ENCODE results near the gene QRICH1. TPM values are rescaled to one million over a fixed set of nuclear protein-coding genes. Genes with fewer than 3 reads are reported as not detected.

The QRICH1 gene
- total RNA-seq, 1 experiment from 2014 or later, result 151 TPM

DNA sequence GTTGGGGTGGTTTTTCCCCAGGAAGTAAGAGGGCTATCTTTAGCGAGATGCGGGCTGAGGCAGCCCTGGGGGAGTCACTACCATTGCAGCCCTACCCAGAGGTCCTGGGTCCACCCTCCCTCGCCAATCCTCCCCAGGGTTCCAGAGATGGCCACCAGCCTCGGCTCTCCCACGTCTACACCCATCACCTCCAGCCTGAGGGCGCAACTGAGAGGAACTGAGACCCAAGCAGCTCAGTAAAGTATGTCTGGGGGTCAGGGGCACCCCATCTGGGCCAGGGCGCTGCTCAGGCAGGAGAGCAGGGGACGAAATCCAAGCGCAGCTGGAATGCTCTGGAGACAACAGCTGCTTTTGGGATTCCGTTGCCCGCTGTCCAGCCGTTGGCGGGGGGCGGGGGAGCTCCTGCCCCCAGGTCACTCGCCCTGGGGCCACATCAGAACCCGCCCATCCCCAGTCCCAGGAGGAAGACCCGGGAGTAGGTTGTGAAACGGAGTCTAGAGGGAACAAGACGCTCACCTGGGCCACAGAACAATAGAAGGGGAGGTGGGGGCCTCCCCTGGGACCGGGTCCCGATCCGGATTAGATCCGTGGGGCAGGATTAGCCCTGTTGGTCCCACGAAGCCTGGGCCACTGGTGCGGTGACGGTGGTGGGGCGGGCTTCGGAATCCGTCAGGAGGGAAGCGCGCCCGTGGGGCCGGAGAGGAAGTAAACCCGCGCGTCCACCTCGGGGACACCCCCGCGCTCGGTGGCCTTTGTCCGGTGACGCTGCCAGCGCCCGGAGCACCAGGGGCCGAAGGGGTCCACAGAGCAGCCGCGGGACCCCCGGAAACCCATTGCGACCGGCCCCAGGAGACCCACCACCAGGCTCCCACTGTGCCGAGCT is 73.3 kb downstream of the QRICH1 start:
- H2AFZ ChIP-seq (ENCODE audit: low read length), result no peak overlapping the region
- peak overlapping the region; percentile 34 for H4K91ac ChIP-seq (ENCODE audit: insufficient read length, low read depth, low read length)
- TF ChIP-seq, protein P1, sequence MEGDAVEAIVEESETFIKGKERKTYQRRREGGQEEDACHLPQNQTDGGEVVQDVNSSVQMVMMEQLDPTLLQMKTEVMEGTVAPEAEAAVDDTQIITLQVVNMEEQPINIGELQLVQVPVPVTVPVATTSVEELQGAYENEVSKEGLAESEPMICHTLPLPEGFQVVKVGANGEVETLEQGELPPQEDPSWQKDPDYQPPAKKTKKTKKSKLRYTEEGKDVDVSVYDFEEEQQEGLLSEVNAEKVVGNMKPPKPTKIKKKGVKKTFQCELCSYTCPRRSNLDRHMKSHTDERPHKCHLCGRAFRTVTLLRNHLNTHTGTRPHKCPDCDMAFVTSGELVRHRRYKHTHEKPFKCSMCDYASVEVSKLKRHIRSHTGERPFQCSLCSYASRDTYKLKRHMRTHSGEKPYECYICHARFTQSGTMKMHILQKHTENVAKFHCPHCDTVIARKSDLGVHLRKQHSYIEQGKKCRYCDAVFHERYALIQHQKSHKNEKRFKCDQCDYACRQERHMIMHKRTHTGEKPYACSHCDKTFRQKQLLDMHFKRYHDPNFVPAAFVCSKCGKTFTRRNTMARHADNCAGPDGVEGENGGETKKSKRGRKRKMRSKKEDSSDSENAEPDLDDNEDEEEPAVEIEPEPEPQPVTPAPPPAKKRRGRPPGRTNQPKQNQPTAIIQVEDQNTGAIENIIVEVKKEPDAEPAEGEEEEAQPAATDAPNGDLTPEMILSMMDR (conservative IDR thresholded peaks at IDR 0.05), result no peak
- peak overlapping the region; percentile 87 for H3K4me2 ChIP-seq (ENCODE audit: insufficient read depth, insufficient read length, low read length)
- H3K23ac ChIP-seq (ENCODE audit: insufficient read length, low read depth, low read length), result no peak overlapping the region
- H3K9me3 Mint-ChIP-seq, result no peaks in the 10 kb centered on the region
- no peak overlapping the region for H2BK5ac ChIP-seq (ENCODE audit: insufficient read length, low read length)
- peak overlapping the region; percentile 53 for H4K5ac ChIP-seq (ENCODE audit: insufficient read length, low read depth, low read length)
- H3K79me2 ChIP-seq (ENCODE audit: insufficient read depth, low read length), result no peaks in the 10 kb centered on the region
- no peak overlapping the region for H3K56ac ChIP-seq (ENCODE audit: insufficient read length, low read depth, low read length)
- peaks cover 30 to 46% (median 41%) of the 10 kb centered on the region in 3 experiments for H3K36me3 Mint-ChIP-seq (ENCODE audit: insufficient read depth in 1 of 3, low read depth in 3 of 3)
- H2BK120ac ChIP-seq (ENCODE audit: low read depth, low read length, poor library complexity, severe bottlenecking), result no peak overlapping the region
- DNase-seq, result no peak
- no peaks in the 10 kb centered on the region for H3K4me1 ChIP-seq (ENCODE audit: insufficient read depth, low read length)
- no peaks in the 10 kb centered on the region for H3K27me3 ChIP-seq (ENCODE audit: insufficient read depth, low read length)
- no peak overlapping the region for H2BK20ac ChIP-seq (ENCODE audit: low read depth, low read length, poor library complexity, severe bottlenecking)
- WGBS (ENCODE audit: extremely low coverage, insufficient read length, low lambda C conversion rate), result no CpG with 5 or more reads among the region's 51 CpGs
- H2BK12ac ChIP-seq (ENCODE audit: insufficient read length, low read depth, low read length), result no peak overlapping the region
- H3K23me2 ChIP-seq (ENCODE audit: insufficient read length, low read depth, low read length, poor library complexity, severe bottlenecking), result peaks cover 22% of the 10 kb centered on the region
- H3K4me3 Mint-ChIP-seq, result peak overlapping the region; percentile 91 to 95
- H3K4me1 Mint-ChIP-seq, result peaks cover 23 to 24% of the 10 kb centered on the region in 2 experiments
- no peak overlapping the region for H3T11ph ChIP-seq (ENCODE audit: low read length)
- H3K79me1 ChIP-seq (ENCODE audit: insufficient read depth, low read depth, low read length, poor library complexity, severe bottlenecking), result no peaks in the 10 kb centered on the region
- H3K4ac ChIP-seq (ENCODE audit: low read depth, low read length), result peak overlapping the region; percentile 55
- no peaks in the 10 kb centered on the region for H3K9me3 ChIP-seq (ENCODE audit: control insufficient read depth, low read depth, low read length)
- H2BK15ac ChIP-seq (ENCODE audit: low read depth, low read length), result no peak overlapping the region; the same call in 1 of the 2 replicates
- peaks cover 2% of the 10 kb centered on the region for H4K20me1 ChIP-seq (ENCODE audit: control insufficient read depth, insufficient read depth, insufficient read length)
- H2AK5ac ChIP-seq (ENCODE audit: insufficient read length, low read length), result no peak overlapping the region
- H4K8ac ChIP-seq (replicated peaks; ENCODE audit: insufficient read length, low read depth, low read length), result no peak overlapping the region
- peak overlapping the region; percentile 88 for H3K14ac ChIP-seq (ENCODE audit: insufficient read depth, low read length)
- H3K27me3 Mint-ChIP-seq (ENCODE audit: low read depth), result no peaks in the 10 kb centered on the region
- peak overlapping the region; percentile 85 for H3K9ac ChIP-seq (ENCODE audit: extremely low read depth, insufficient read length, low read length)
- peak overlapping the region; percentile 87 to 93 (median 91); a peak in 6 of 7 replicates for H3K27ac Mint-ChIP-seq
- peak overlapping the region; percentile 92 for H3K18ac ChIP-seq (ENCODE audit: insufficient read length, low read depth, low read length)
- no peak overlapping the region for H3K27ac ChIP-seq (ENCODE audit: insufficient read length, low read depth, low read length)
